ENCODE data around the gene EFCAB5. TPM values are rescaled to one million over a fixed set of nuclear protein-coding genes. Genes with fewer than 3 reads are reported as not detected.

EFCAB5 gene
- total RNA-seq, 4 donors from 2014 or later = 0.46 to 0.47 TPM; not detected in 2

- no peak for TF ChIP-seq CTCF (IDR thresholded peaks at IDR 0.05)
- no peak for ATAC-seq (ENCODE audit: low FRiP score)
- no peak for DNase-seq (ENCODE audit: low spot score)
These were observed 32.0 kb upstream of the EFCAB5 start for GRCh38 chr17:29909236-29910003.

GRCh38 chr17:29911641-29912177 lies 29.7 kb upstream of the EFCAB5 start:
- no peak for ATAC-seq (ENCODE audit: low FRiP score)
- no peak for DNase-seq (ENCODE audit: low spot score)

GRCh38 chr17:29914819-29915537 lies 26.5 kb upstream of the EFCAB5 start:
- ATAC-seq (ENCODE audit: low FRiP score) (no peak), DNase-seq (ENCODE audit: low spot score) (no peak)

More at GRCh38 chr17:29911641-29912177, 29.7 kb upstream of the EFCAB5 start:
- no peak for TF ChIP-seq CTCF (IDR thresholded peaks at IDR 0.05)

GRCh38 chr17:29918016-29918415 lies 23.4 kb upstream of the EFCAB5 start:
- ATAC-seq (ENCODE audit: low FRiP score) (no peak), DNase-seq (ENCODE audit: low spot score) (no peak)
- no peak for TF ChIP-seq CTCF (IDR thresholded peaks at IDR 0.05)

More at GRCh38 chr17:29914819-29915537, 26.5 kb upstream of the EFCAB5 start:
- TF ChIP-seq CTCF (IDR thresholded peaks at IDR 0.05) = no peak

- ATAC-seq (ENCODE audit: low FRiP score) (no peak), DNase-seq (ENCODE audit: low spot score) (no peak)
- no peak for TF ChIP-seq CTCF (IDR thresholded peaks at IDR 0.05)
These were observed 22.2 kb upstream of the EFCAB5 start for GRCh38 chr17:29918922-29919856.

GRCh38 chr17:29924786-29925185 lies 16.6 kb upstream of the EFCAB5 start:
- no peak for TF ChIP-seq CTCF (IDR thresholded peaks at IDR 0.05)
- DNase-seq (ENCODE audit: low spot score) (no peak), ATAC-seq (ENCODE audit: low FRiP score) (no peak)
